Neural cell (in vitro differentiated cells): Measurements from ENCODE around the gene HDAC11. TPM values are rescaled to one million over a fixed set of nuclear protein-coding genes. Genes with fewer than 3 reads are reported as not detected.

Experiments used
- H2AFZ ChIP-seq: fragments of 200-600, 300-800 bp; sonication (generic), shearing (Covaris generic); 2 replicates; pipeline ENCODE4 v1.6.0; 2014; ENCODE audit warnings: low read depth, mild to moderate bottlenecking, antibody characterized with exemption, low read length, moderate library complexity
- H3F3A ChIP-seq: fragments of 200-600 bp; shearing (Covaris generic); 2 replicates; pipeline ENCODE4 v1.6.1; 2016; ENCODE audit warnings: mild to moderate bottlenecking, moderate library complexity, mixed read lengths, antibody characterized with exemption, low read length; ENCODE audit not compliant: insufficient read depth, poor library complexity, severe bottlenecking
- H3K27ac ChIP-seq: fragments of 200-600, 300-800 bp; sonication (generic), shearing (Covaris generic); 2 replicates; pipeline ENCODE4 v1.5.1; 2014; ENCODE audit warnings: mild to moderate bottlenecking, low read length, moderate library complexity
- H3K27me3 ChIP-seq: fragments of 300-800, 200-600 bp; sonication (generic), shearing (Covaris generic); 2 replicates; pipeline ENCODE4 v1.6.0; 2014; ENCODE audit warnings: mild to moderate bottlenecking, low read depth, low read length, moderate library complexity; ENCODE audit not compliant: insufficient read depth
- H3K36me3 ChIP-seq: fragments of 300-800, 200-600 bp; sonication (generic), shearing (Covaris generic); 2 replicates; pipeline ENCODE4 v1.5.1; 2014; ENCODE audit warnings: mild to moderate bottlenecking, antibody characterized with exemption, low read length, moderate library complexity; ENCODE audit not compliant: insufficient read depth
- H3K4me2 ChIP-seq: fragments of 300-800, 200-600 bp; sonication (generic), shearing (Covaris generic); 2 replicates; pipeline ENCODE4 v1.6.0; 2014; ENCODE audit warnings: mild to moderate bottlenecking, low read length
- H3K4me3 ChIP-seq: fragments of 300-800, 200-600 bp; sonication (generic), shearing (Covaris generic); 2 replicates; pipeline ENCODE4 v1.5.1; 2014; ENCODE audit warnings: mild to moderate bottlenecking, low read length, moderate library complexity
- H3K79me2 ChIP-seq: fragments of 200-600 bp; shearing (Covaris generic); replicated peaks from 2 replicates; pipeline ENCODE4 v1.6.0; 2014; ENCODE audit warnings: mild to moderate bottlenecking, low read length, moderate library complexity; ENCODE audit not compliant: insufficient read depth
- H3K9ac ChIP-seq: fragments of 300-800, 200-600 bp; sonication (generic), shearing (Covaris generic); 2 replicates; pipeline ENCODE4 v1.6.1; 2016; ENCODE audit warnings: mild to moderate bottlenecking, low read length, mixed read lengths
- H3K9me2 ChIP-seq: fragments of 200-600 bp; shearing (Covaris generic); 2 replicates; pipeline ENCODE4 v1.6.1; 2016; ENCODE audit warnings: mild to moderate bottlenecking, low read length, mixed read lengths; ENCODE audit not compliant: insufficient read depth
- H3K9me3 ChIP-seq: fragments of 200-600, 300-800 bp; sonication (generic), shearing (Covaris generic); 2 replicates; pipeline ENCODE4 v1.6.1; 2016; ENCODE audit warnings: mild to moderate bottlenecking, mixed run types, low read length, moderate library complexity, mixed read lengths
- H4K20me1 ChIP-seq: fragments of 200-600 bp; shearing (Covaris generic); 2 replicates; pipeline ENCODE4 v1.6.1; 2016; ENCODE audit warnings: mild to moderate bottlenecking, mixed run types; ENCODE audit not compliant: insufficient read depth
- EP300 ChIP-seq: fragments of 450-650 bp; conservative IDR thresholded peaks from 2 replicates; pipeline ENCODE4 v1.6.1; 2014; ENCODE audit warnings: antibody characterized with exemption, mild to moderate bottlenecking, moderate library complexity; ENCODE audit not compliant: poor library complexity, severe bottlenecking
- EZH2 ChIP-seq: fragments of 200-600, 300-800 bp; shearing (Covaris generic), sonication (generic); IDR thresholded peaks from 2 replicates; pipeline ENCODE4 v1.6.1; 2014; ENCODE audit warnings: antibody characterized with exemption, low read length, borderline replicate concordance, mild to moderate bottlenecking; ENCODE audit not compliant: insufficient read depth, poor library complexity, severe bottlenecking
- MXI1 ChIP-seq: fragments of 450-650 bp; conservative IDR thresholded peaks from 2 replicates; pipeline ENCODE4 v1.6.1; 2014; ENCODE audit warnings: antibody characterized with exemption, mild to moderate bottlenecking; ENCODE audit not compliant: poor library complexity, severe bottlenecking
- POLR2AphosphoS5 ChIP-seq: IDR thresholded peaks from 2 replicates; pipeline ENCODE4 v1.6.1; 2012
- RAD21 ChIP-seq: fragments of 450-650 bp; conservative IDR thresholded peaks from 2 replicates; pipeline ENCODE4 v1.6.1; 2014; ENCODE audit warnings: antibody characterized with exemption, mild to moderate bottlenecking, moderate library complexity
- SMC3 ChIP-seq: fragments of 450-650 bp; conservative IDR thresholded peaks from 2 replicates; pipeline ENCODE4 v1.6.1; 2014; ENCODE audit warnings: antibody characterized with exemption, mild to moderate bottlenecking, moderate library complexity; ENCODE audit not compliant: poor library complexity
- TAF1 ChIP-seq: IDR thresholded peaks from 2 replicates; pipeline ENCODE4 v1.6.1; 2012; ENCODE audit warnings: low read depth
- polyA plus RNA-seq: library from polyadenylated mRNA; depleted of rRNA; stranded (reverse); fragments of >200 nt; gene quantifications from 2 replicates; pipeline ENCODE4 v1.2.3, GENCODE V29; 2014
- TF ChIP-seq, protein P1 (sequence below): IDR thresholded peaks from 2 replicates; pipeline ENCODE4 v1.6.1; 2012; ENCODE audit warnings: borderline replicate concordance
- TF ChIP-seq, protein P2 (sequence below): fragments of 450-650 bp; IDR thresholded peaks from 2 replicates; pipeline ENCODE4 v1.5.1; 2014; ENCODE audit warnings: antibody characterized with exemption, mild to moderate bottlenecking, moderate library complexity; ENCODE audit not compliant: poor library complexity, severe bottlenecking

HDAC11 gene
- polyA plus RNA-seq, 1 donor from 2014 or later: 14.8 TPM

DNA sequence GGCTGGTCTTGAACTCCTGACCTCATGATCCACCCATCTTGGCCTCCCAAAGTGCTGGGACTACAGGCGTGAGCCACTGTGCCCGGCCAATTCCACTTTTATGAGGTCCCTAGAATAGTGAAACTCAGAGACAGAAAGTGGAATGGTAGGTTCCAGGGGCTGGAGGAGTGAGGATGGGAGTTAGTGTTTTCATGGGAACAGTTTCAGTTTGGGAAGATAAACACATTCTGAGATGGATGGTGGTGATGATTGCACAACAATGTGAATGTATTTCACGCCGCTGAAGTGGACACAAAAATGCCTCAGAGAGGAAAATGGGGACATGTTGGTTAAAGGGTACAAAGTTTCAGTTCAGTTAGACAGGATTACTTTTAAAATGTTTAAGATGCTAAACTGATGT lies 22.5 kb upstream of the HDAC11 start:
- Histone ChIP-seq H3K9ac (no peak overlapping the region), H3K4me2 (no peak overlapping the region), H3K79me2 (no peaks in the 10 kb centered on the region), H3F3A (no peaks in the 10 kb centered on the region), H2AFZ (no peak overlapping the region), H3K4me3 (no peak overlapping the region), H3K9me2 (no peaks in the 10 kb centered on the region), H3K27me3 (no peaks in the 10 kb centered on the region), H3K27ac (no peak overlapping the region), H4K20me1 (no peaks in the 10 kb centered on the region), H3K9me3 (no peaks in the 10 kb centered on the region), H3K36me3 (no peaks in the 10 kb centered on the region)
- TF ChIP-seq RAD21 (no peak), MXI1 (no peak), EZH2 (no peak), POLR2AphosphoS5 (no peak), EP300 (no peak), SMC3 (no peak)
- TF ChIP-seq, protein P1, sequence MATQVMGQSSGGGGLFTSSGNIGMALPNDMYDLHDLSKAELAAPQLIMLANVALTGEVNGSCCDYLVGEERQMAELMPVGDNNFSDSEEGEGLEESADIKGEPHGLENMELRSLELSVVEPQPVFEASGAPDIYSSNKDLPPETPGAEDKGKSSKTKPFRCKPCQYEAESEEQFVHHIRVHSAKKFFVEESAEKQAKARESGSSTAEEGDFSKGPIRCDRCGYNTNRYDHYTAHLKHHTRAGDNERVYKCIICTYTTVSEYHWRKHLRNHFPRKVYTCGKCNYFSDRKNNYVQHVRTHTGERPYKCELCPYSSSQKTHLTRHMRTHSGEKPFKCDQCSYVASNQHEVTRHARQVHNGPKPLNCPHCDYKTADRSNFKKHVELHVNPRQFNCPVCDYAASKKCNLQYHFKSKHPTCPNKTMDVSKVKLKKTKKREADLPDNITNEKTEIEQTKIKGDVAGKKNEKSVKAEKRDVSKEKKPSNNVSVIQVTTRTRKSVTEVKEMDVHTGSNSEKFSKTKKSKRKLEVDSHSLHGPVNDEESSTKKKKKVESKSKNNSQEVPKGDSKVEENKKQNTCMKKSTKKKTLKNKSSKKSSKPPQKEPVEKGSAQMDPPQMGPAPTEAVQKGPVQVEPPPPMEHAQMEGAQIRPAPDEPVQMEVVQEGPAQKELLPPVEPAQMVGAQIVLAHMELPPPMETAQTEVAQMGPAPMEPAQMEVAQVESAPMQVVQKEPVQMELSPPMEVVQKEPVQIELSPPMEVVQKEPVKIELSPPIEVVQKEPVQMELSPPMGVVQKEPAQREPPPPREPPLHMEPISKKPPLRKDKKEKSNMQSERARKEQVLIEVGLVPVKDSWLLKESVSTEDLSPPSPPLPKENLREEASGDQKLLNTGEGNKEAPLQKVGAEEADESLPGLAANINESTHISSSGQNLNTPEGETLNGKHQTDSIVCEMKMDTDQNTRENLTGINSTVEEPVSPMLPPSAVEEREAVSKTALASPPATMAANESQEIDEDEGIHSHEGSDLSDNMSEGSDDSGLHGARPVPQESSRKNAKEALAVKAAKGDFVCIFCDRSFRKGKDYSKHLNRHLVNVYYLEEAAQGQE: no peak

DNA sequence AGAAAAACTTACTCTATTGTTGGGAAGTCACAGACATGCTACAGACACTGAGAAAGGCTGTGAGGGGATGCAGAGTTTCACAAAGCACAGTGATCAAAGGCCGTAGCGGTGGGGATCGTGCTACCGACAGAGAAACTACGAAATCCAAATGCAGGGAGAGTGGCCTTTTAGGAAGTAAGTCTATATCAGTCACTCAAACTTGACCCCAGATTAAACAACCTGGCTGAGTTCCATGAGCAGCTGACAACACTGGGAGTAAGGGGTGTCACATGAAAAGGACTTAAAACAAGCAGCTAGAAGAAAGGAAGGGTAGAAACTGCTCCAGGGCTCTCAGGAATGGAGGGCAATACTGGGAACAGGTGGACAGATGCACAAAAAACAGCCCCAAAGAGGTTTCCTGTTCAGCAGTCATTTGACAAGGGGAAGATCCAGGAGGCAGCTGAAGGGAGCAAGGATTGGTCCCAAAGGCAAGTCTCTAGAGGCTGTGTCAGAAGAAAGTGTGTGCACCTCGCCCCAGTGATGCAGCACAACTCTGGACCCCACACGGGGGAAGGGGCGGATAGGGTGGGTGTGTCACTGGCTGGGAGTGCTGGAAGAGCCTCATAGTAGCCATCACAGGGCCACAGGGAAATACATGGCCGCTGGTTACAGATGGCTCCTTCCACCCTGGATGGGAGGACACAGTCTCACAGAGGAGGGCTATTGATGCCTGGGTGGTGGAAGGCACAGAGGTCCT lies 20.3 kb upstream of the HDAC11 start:
- Histone ChIP-seq H3K4me3 (no peak overlapping the region), H3K36me3 (no peaks in the 10 kb centered on the region), H3K9ac (no peak overlapping the region), H3K27me3 (no peaks in the 10 kb centered on the region), H3K4me2 (no peak overlapping the region), H2AFZ (no peak overlapping the region), H3K79me2 (no peaks in the 10 kb centered on the region), H3K27ac (no peak overlapping the region), H3F3A (no peaks in the 10 kb centered on the region), H3K9me2 (no peaks in the 10 kb centered on the region), H3K9me3 (no peaks in the 10 kb centered on the region), H4K20me1 (no peaks in the 10 kb centered on the region)
- TF ChIP-seq, protein P2, sequence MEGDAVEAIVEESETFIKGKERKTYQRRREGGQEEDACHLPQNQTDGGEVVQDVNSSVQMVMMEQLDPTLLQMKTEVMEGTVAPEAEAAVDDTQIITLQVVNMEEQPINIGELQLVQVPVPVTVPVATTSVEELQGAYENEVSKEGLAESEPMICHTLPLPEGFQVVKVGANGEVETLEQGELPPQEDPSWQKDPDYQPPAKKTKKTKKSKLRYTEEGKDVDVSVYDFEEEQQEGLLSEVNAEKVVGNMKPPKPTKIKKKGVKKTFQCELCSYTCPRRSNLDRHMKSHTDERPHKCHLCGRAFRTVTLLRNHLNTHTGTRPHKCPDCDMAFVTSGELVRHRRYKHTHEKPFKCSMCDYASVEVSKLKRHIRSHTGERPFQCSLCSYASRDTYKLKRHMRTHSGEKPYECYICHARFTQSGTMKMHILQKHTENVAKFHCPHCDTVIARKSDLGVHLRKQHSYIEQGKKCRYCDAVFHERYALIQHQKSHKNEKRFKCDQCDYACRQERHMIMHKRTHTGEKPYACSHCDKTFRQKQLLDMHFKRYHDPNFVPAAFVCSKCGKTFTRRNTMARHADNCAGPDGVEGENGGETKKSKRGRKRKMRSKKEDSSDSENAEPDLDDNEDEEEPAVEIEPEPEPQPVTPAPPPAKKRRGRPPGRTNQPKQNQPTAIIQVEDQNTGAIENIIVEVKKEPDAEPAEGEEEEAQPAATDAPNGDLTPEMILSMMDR: no peak
- TF ChIP-seq MXI1: no peak
- no peak for TF ChIP-seq EZH2
- no peak for TF ChIP-seq RAD21
- TF ChIP-seq SMC3: no peak
- no peak for TF ChIP-seq TAF1
- TF ChIP-seq, protein P1: no peak
- no peak for TF ChIP-seq POLR2AphosphoS5
